CD4-positive, alpha-beta T cell treated with Interleukin-1 beta for 1 hour (primary cell): ENCODE results near the gene ALKAL2.

Experiments used
- DNase-seq, 2 donors: peaks; one replicate each; pipeline ENCODE4 v3.0.0-alpha.2; 2020 to 2022

The ALKAL2 gene

GRCh38 chr2:289362-290089, 1.6 kb upstream of the ALKAL2 start:
- DNase-seq = no peak

- DNase-seq = no peak
Measured at GRCh38 chr2:288758-289361, 969 bp upstream of the ALKAL2 start.

GRCh38 chr2:287471-287885, 413 bp downstream of the ALKAL2 start:
- DNase-seq = no peak

GRCh38 chr2:286774-287392, 1.0 kb downstream of the ALKAL2 start:
- DNase-seq = no peak

- DNase-seq = no peak
Measured at GRCh38 chr2:286035-286434, 1.9 kb downstream of the ALKAL2 start.

GRCh38 chr2:285531-285930, 2.4 kb downstream of the ALKAL2 start:
- DNase-seq = no peak

GRCh38 chr2:284896-285492, 2.9 kb downstream of the ALKAL2 start:
- no peak for DNase-seq

- DNase-seq = no peak
Measured at GRCh38 chr2:283996-284794, 3.7 kb downstream of the ALKAL2 start.

GRCh38 chr2:282371-283263, 5.3 kb downstream of the ALKAL2 start:
- no peak for DNase-seq

- DNase-seq = no peak
Measured at GRCh38 chr2:281381-281780, 6.5 kb downstream of the ALKAL2 start.

- DNase-seq = no peak
Measured at GRCh38 chr2:280650-281110, 7.2 kb downstream of the ALKAL2 start.

- DNase-seq = no peak
Measured at GRCh38 chr2:279956-280649, 7.8 kb downstream of the ALKAL2 start.

GRCh38 chr2:279366-279765, 8.5 kb downstream of the ALKAL2 start:
- DNase-seq = no peak

GRCh38 chr2:278927-279320, 9.0 kb downstream of the ALKAL2 start:
- DNase-seq = no peak

- DNase-seq = no peak
Measured at GRCh38 chr2:278312-278926, 9.5 kb downstream of the ALKAL2 start.

GRCh38 chr2:275466-275865, 12.4 kb downstream of the ALKAL2 start:
- DNase-seq = no peak

- no peak for DNase-seq
Measured at GRCh38 chr2:274503-274902, 13.4 kb downstream of the ALKAL2 start.

GRCh38 chr2:273333-273732, 14.6 kb downstream of the ALKAL2 start:
- no peak for DNase-seq

GRCh38 chr2:271917-272316, 16.0 kb downstream of the ALKAL2 start:
- DNase-seq = no peak

- no peak for DNase-seq
Measured at GRCh38 chr2:270861-271260, 17.0 kb downstream of the ALKAL2 start.
